Heart left ventricle (tissue), 13 donors: Measurements from ENCODE around the gene ADGRD2.

Source experiments
- POLR2A ChIP-seq, 2 donors: fragments of 450-650 bp; IDR thresholded peaks; one replicate each; pipeline ENCODE4 v1.6.1; 2017; ENCODE audit warnings: antibody characterized with exemption in 2 of 2, mild to moderate bottlenecking in 2 of 2, moderate library complexity in 2 of 2
- TF ChIP-seq, protein P1 (sequence below), 12 donors: fragments of 200-600 bp; sonication (generic) in 4 of 12; IDR thresholded peaks; one replicate each; pipeline versions ENCODE4 v1.5.0 to v1.8.0; 2018 to 2022; ENCODE audit warnings: antibody characterized with exemption in 12 of 12, mild to moderate bottlenecking in 5 of 12
- donor health status: ischemic (EF 13 %, LVEDD 7.1; RV severe dilation, severe dysfunction).
- donor health status: DM: no; HTN: yes; CAD: no.
- donor health status: DM: no; HTN: no; CAD: no.
- donor health status: ischemic (EF 25% LVEDD 6.9; RV normal size, moderate dysfunction).
- donor health status: ischemic (EF 25% LVEDD 5.7; RV mildly dilated, moderate dysfunction).
- donor health status: ischemic (EF 35%, LVEDD 5.7; RV mildly dilated, moderate dysfunction).
- donor health status: nonischemic (EF 11% LVEDD 7.7; RV severe dilation, severe dysfunction).
- donor health status: DM: yes; HTN: yes; CAD: no.
- donor health status: PGD.
- donor health status: ischemic (EF 29% LVEDD 5.4; RV normal size, mild dysfunction).
- donor health status: nonischemic (EF 23%, LVEDD 6.1; RV moderate dilation, normal function).

DNA sequence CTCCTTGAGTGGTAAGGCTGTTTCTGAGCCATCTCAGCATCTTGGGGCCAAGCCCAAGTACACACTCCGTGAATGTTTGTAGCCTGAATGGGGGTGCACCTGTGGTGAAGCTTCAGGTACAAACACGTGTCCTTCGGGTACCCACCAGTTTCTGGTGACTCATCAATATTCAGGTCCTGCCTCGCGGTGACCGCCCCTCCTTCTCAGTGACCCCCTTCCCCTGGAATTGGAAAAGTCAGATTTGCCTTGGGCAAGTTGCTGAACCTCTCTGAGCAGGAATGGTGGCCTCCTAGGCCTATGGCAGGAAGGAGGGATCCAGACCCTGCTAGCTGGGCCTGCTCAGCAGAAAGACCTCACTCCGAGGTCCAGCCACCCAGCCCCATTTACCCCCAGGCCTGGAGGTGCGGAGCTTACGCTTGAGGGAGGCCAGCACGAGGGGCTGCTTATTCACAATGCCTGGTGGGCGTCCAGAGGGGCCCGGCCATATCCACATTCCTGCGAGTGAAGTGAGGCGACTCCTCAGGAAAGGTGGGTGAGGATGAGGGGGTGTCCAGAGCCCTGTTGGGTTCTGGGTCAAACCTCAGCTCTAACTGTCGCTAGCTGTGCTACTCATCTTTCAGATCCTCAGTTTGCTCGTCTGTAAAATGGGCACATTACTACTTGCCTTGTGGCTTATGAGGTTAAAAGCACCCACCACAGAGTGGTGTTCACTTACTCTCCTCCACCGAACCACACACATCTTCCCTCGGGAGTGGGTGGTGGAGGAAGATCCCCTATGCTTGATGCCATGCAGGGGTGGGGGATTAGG, 7.0 kb downstream of the ADGRD2 start:
- TF ChIP-seq, protein P1, sequence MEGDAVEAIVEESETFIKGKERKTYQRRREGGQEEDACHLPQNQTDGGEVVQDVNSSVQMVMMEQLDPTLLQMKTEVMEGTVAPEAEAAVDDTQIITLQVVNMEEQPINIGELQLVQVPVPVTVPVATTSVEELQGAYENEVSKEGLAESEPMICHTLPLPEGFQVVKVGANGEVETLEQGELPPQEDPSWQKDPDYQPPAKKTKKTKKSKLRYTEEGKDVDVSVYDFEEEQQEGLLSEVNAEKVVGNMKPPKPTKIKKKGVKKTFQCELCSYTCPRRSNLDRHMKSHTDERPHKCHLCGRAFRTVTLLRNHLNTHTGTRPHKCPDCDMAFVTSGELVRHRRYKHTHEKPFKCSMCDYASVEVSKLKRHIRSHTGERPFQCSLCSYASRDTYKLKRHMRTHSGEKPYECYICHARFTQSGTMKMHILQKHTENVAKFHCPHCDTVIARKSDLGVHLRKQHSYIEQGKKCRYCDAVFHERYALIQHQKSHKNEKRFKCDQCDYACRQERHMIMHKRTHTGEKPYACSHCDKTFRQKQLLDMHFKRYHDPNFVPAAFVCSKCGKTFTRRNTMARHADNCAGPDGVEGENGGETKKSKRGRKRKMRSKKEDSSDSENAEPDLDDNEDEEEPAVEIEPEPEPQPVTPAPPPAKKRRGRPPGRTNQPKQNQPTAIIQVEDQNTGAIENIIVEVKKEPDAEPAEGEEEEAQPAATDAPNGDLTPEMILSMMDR (IDR thresholded peaks at IDR 0.05) = no peak
- no peak for TF ChIP-seq POLR2A (IDR thresholded peaks at IDR 0.05)
